Kidney (tissue), 14 donors: ENCODE measurements around the gene ARAP2. TPM values are rescaled to one million over a fixed set of nuclear protein-coding genes. Genes with fewer than 3 reads are reported as not detected.
A peak's percentile ranks its signal among the peaks of the same experiment; 100 is the strongest.

Experiments used
- DNase-seq, 5 donors: peaks; one replicate each; pipeline ENCODE4 v3.0.0-alpha.2; 2013 to 2020
- FAIRE-seq: peaks from 2 replicates; lab custom pipeline; 2012; peaks lifted over from hg19 to GRCh38; lab: Jason Lieb, UNC
- H3K27ac ChIP-seq, 2 donors: one replicate each; pipeline ENCODE4 v1.7.0; 2013; ENCODE audit warnings: low read depth in 2 of 2, low read length in 2 of 2, inconsistent platforms in 1 of 2
- H3K27me3 ChIP-seq: one replicate; pipeline ENCODE4 v1.7.1; 2013; ENCODE audit warnings: low read length, inconsistent platforms; ENCODE audit not compliant: control insufficient read depth, insufficient read depth
- H3K36me3 ChIP-seq, 3 donors: one replicate each; pipeline versions ENCODE4 v1.7.0 to v1.7.1; 2013; ENCODE audit warnings: low read length in 3 of 3, control low read depth in 1 of 3, inconsistent platforms in 1 of 3; ENCODE audit not compliant: insufficient read depth in 3 of 3, control insufficient read depth in 2 of 3
- H3K4me1 ChIP-seq, 3 donors: one replicate each; pipeline versions ENCODE4 v1.7.0 to v1.7.1; 2013; ENCODE audit warnings: low read length in 3 of 3, inconsistent platforms in 1 of 3, low read depth in 1 of 3; ENCODE audit not compliant: control insufficient read depth in 2 of 3, insufficient read depth in 2 of 3
- H3K4me3 ChIP-seq, 3 donors: one replicate each; pipeline versions ENCODE4 v1.7.0 to v1.8.1; 2013; ENCODE audit warnings: low read length in 3 of 3, control low read depth in 1 of 3, inconsistent platforms in 1 of 3
- H3K9ac ChIP-seq, 3 donors: one replicate each; pipeline versions ENCODE4 v1.7.0 to v1.7.1; 2013; ENCODE audit warnings: low read length in 3 of 3, control low read depth in 1 of 3, inconsistent platforms in 1 of 3
- H3K9me3 ChIP-seq, 3 donors: one replicate each; pipeline versions ENCODE4 v1.7.0 to v1.7.1; 2013; ENCODE audit warnings: low read length in 3 of 3, control low read depth in 1 of 3, inconsistent platforms in 1 of 3; ENCODE audit not compliant: control insufficient read depth in 2 of 3, insufficient read depth in 1 of 3
- CTCF ChIP-seq: IDR thresholded peaks from 3 replicates; pipeline ENCODE4 v1.5.1; 2012; ENCODE audit warnings: mild to moderate bottlenecking, moderate library complexity, borderline replicate concordance; ENCODE audit not compliant: insufficient read depth; ENCODE audit errors: extremely low read depth
- intact Hi-C: fragments of 100-400 bp; cut with DNase I; formaldehyde crosslinking; loops from one replicate; pipeline ENCODE4 v1.11.1; 2022
- polyA plus RNA-seq: library from polyadenylated mRNA; stranded (reverse); fragments of 350-450 nt; fragmentation: Illumina TruSeq; extraction: RNeasy Lipid Tissue Mini Kit (QIAGEN cat#74804); gene quantifications from one replicate; pipeline ENCODE4 v1.2.3, GENCODE V29; 2014; ENCODE audit warnings: low read depth, low replicate concordance; ENCODE audit not compliant: insufficient read depth
- total RNA-seq: library from RNA; stranded (reverse); fragmentation: NEBNext Ultra II Directional; extraction: Animal tissue kit (Norgen Biotek cat#: 25700); gene quantifications from one replicate; pipeline ENCODE4 v1.2.1, GENCODE V29; 2021
- donor health status: control.
- donor health status: control.
- donor health status: control.
- donor health status: control.
- donor health status: control.
- donor health status: DM: yes; HTN: yes; CAD: no.
- donor health status: Normal renal cell carcinoma (clear cell type).

The ARAP2 gene
- total and polyA plus RNA-seq, 2 donors from 2014 or later: 3.1 to 33.5 TPM

GRCh38 chr4:36054694-36055422 is 189.5 kb downstream of the ARAP2 start:
- DNase-seq (peak in 2 of 5 donors; percentile 16 to 29), FAIRE-seq (no peak)
- Histone ChIP-seq H3K4me1 (no peaks in the 10 kb centered on the region), H3K9ac (no peak overlapping the region), H3K36me3 (no peaks in the 10 kb centered on the region), H3K9me3 (no peaks in the 10 kb centered on the region), H3K27ac (no peak overlapping the region), H3K27me3 (no peaks in the 10 kb centered on the region), H3K4me3 (no peak overlapping the region)
- intact Hi-C loops: no loop called here
- TF ChIP-seq CTCF: no peak

- H3K4me1 ChIP-seq: no peaks in the 10 kb centered on the region
- no peak overlapping the region for H3K9ac ChIP-seq
- no peak for TF ChIP-seq CTCF
- FAIRE-seq: no peak
- no peaks in the 10 kb centered on the region for H3K9me3 ChIP-seq
- intact Hi-C loops: no loop called here
- no peak for DNase-seq
- H3K4me3 ChIP-seq: no peak overlapping the region
- no peaks in the 10 kb centered on the region for H3K27me3 ChIP-seq
- no peak overlapping the region for H3K27ac ChIP-seq
- H3K36me3 ChIP-seq: no peaks in the 10 kb centered on the region
Measured at GRCh38 chr4:36053930-36054329, 190.4 kb downstream of the ARAP2 start.

- H3K4me1 ChIP-seq: no peaks in the 10 kb centered on the region
- no peaks in the 10 kb centered on the region for H3K36me3 ChIP-seq
- no peak overlapping the region for H3K4me3 ChIP-seq
- no peak for TF ChIP-seq CTCF
- H3K27ac ChIP-seq: no peak overlapping the region
- FAIRE-seq: no peak
- no peak overlapping the region for H3K9ac ChIP-seq
- peak in 2 of 5 donors; percentile 32 to 40 for DNase-seq
- H3K27me3 ChIP-seq: no peaks in the 10 kb centered on the region
- H3K9me3 ChIP-seq: no peaks in the 10 kb centered on the region
- intact Hi-C loops: no loop called here
Measured at GRCh38 chr4:36051634-36052033, 192.7 kb downstream of the ARAP2 start.
